Esophagus muscularis mucosa (tissue), 4 donors: Measurements from ENCODE around the gene EHF. TPM values are rescaled to one million over a fixed set of nuclear protein-coding genes. Genes with fewer than 3 reads are reported as not detected.

Experiments
- DNase-seq: peaks from one replicate; pipeline ENCODE4 v3.0.0-alpha.2; 2017; ENCODE audit errors: extremely low spot score
- H3K27ac ChIP-seq, 4 donors: fragments of 200-600 bp; sonication (generic); replicated peaks in 1 of 4; 1 replicate in 3 of 4; 2 replicates in 1 of 4; pipeline ENCODE4 v1.5.1; 2016 to 2019; ENCODE audit warnings: mild to moderate bottlenecking in 1 of 4
- H3K27me3 ChIP-seq, 4 donors: fragments of 200-600 bp; sonication (generic); one replicate each; pipeline versions ENCODE4 v1.5.1 to v1.6.0; 2016 to 2019
- H3K36me3 ChIP-seq, 4 donors: fragments of 200-600 bp; sonication (generic); one replicate each; pipeline ENCODE4 v1.5.1; 2016 to 2019
- H3K4me1 ChIP-seq, 4 donors: fragments of 200-600 bp; sonication (generic); one replicate each; pipeline ENCODE4 v1.5.1; 2016 to 2019
- H3K4me3 ChIP-seq, 4 donors: fragments of 200-600 bp; sonication (generic); 1 replicate in 2 of 4; 2 replicates in 2 of 4; pipeline ENCODE4 v1.5.1; 2016 to 2019; ENCODE audit warnings: mild to moderate bottlenecking in 4 of 4, moderate library complexity in 1 of 4
- H3K9me3 ChIP-seq, 4 donors: fragments of 200-600 bp; sonication (generic); 1 replicate in 3 of 4; 2 replicates in 1 of 4; pipeline ENCODE4 v1.5.1; 2016 to 2019
- CTCF ChIP-seq, 3 experiments: fragments of 200-600 bp in 2 of 3; fragments of 450-650 bp in 1 of 3; sonication (generic) in 2 of 3; IDR thresholded peaks; one replicate each; pipeline ENCODE4 v1.5.1; 2017 to 2019; ENCODE audit warnings: antibody characterized with exemption in 3 of 3, mild to moderate bottlenecking in 2 of 3, moderate library complexity in 1 of 3
- EP300 ChIP-seq: sonication (generic); formaldehyde crosslinking; IDR thresholded peaks from one replicate; pipeline ENCODE4 v1.6.1; 2017; ENCODE audit warnings: antibody characterized with exemption
- POLR2A ChIP-seq: fragments of 450-650 bp; IDR thresholded peaks from one replicate; pipeline ENCODE4 v1.6.1; 2017; ENCODE audit warnings: antibody characterized with exemption, moderate library complexity, mild to moderate bottlenecking, low read depth
- POLR2AphosphoS5 ChIP-seq, 2 donors: sonication (generic); formaldehyde crosslinking; IDR thresholded peaks; one replicate each; pipeline ENCODE4 v1.6.1; 2017; ENCODE audit warnings: antibody characterized with exemption in 2 of 2
- WGBS: methylation state at CpG from one replicate; pipeline ENCODE4 v1.1.5; 2018; 5-methylcytosine and 5-hydroxymethylcytosine counted together
- intact Hi-C: fragments of 100-400 bp; cut with DNase I; formaldehyde crosslinking; loops from one replicate; pipeline ENCODE4 v1.15.1; 2023
- total RNA-seq, 4 donors: library from RNA; depleted of rRNA; stranded (reverse); fragments of >200 nt; gene quantifications; one replicate each; pipeline versions ENCODE4 v1.1.0 to v1.2.1, GENCODE V29; 2016

Gene EHF
- total RNA-seq, 4 donors from 2014 or later = 0.42 to 0.52 TPM; not detected in 2

GRCh38 chr11:34642001-34642554 is 21.2 kb downstream of the EHF start:
- H3K9me3 ChIP-seq = no peaks in the 10 kb centered on the region
- no peaks in the 10 kb centered on the region for H3K27me3 ChIP-seq
- TF ChIP-seq POLR2A = no peak
- 89% methylated on average over 6 of the region's 6 CpGs for WGBS
- H3K4me1 ChIP-seq = no peaks in the 10 kb centered on the region
- H3K36me3 ChIP-seq = no peaks in the 10 kb centered on the region
- no peak for DNase-seq
- no peak overlapping the region for H3K27ac ChIP-seq
- no peak overlapping the region for H3K4me3 ChIP-seq
- intact Hi-C loops = no loop called here

GRCh38 chr11:34642873-34643272 is 22.0 kb downstream of the EHF start:
- intact Hi-C loops = no loop called here
- DNase-seq = no peak
- Histone ChIP-seq H3K4me1 (no peaks in the 10 kb centered on the region), H3K4me3 (no peak overlapping the region), H3K27me3 (no peaks in the 10 kb centered on the region), H3K36me3 (no peaks in the 10 kb centered on the region), H3K27ac (no peak overlapping the region), H3K9me3 (no peaks in the 10 kb centered on the region)
- TF ChIP-seq EP300 (no peak), POLR2AphosphoS5 (IDR thresholded peaks at IDR 0.05) (no peak), POLR2A (no peak), CTCF (IDR thresholded peaks at IDR 0.05) (no peak)
- WGBS = 90% methylated on average over 6 of the region's 6 CpGs

GRCh38 chr11:34643311-34643710 is 22.4 kb downstream of the EHF start:
- intact Hi-C loops = no loop called here
- no peak for DNase-seq
- no peaks in the 10 kb centered on the region for H3K27me3 ChIP-seq
- no peaks in the 10 kb centered on the region for H3K9me3 ChIP-seq
- no peak overlapping the region for H3K27ac ChIP-seq
- 86% methylated on average over 3 of the region's 3 CpGs for WGBS
- no peaks in the 10 kb centered on the region for H3K4me1 ChIP-seq
- TF ChIP-seq CTCF (IDR thresholded peaks at IDR 0.05) (no peak), EP300 (no peak), POLR2AphosphoS5 (IDR thresholded peaks at IDR 0.05) (no peak), POLR2A (no peak)
- H3K4me3 ChIP-seq = no peak overlapping the region
- no peaks in the 10 kb centered on the region for H3K36me3 ChIP-seq

DNA sequence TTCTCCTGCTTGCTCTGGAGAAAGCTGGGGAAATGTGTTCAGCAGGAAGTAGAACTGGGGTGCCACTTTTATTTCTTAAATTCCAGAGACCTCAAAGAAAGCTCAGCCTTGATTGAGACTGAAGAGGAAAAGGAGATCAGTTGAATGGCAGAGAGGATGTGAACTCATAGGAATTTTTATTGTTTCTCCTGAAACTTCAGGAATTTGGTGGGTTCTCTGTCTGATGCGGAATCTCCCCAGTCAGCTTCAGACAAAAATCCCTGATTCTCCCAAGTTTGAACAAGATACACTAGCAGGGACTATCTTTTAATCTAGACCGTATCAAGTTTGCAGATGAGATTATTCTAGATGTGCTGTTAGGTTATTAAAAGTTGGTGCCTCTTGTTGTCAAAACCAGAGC is 23.0 kb downstream of the EHF start:
- WGBS = 100% methylated on average over 2 of the region's 2 CpGs

More for the DNA sequence above, 23.0 kb downstream of the EHF start:
- H3K27me3 ChIP-seq = no peaks in the 10 kb centered on the region
- DNase-seq = no peak
- TF ChIP-seq CTCF (IDR thresholded peaks at IDR 0.05) (no peak), POLR2A (no peak), POLR2AphosphoS5 (IDR thresholded peaks at IDR 0.05) (no peak), EP300 (no peak)
- H3K9me3 ChIP-seq = no peaks in the 10 kb centered on the region
- intact Hi-C loops = no loop called here
- H3K4me3 ChIP-seq = no peak overlapping the region
- no peaks in the 10 kb centered on the region for H3K36me3 ChIP-seq
- no peaks in the 10 kb centered on the region for H3K4me1 ChIP-seq
- H3K27ac ChIP-seq = no peak overlapping the region
